Measurements from ENCODE around the gene DPY19L1.
"Not testable (repeated sequence)": the region's sequence is repeated elsewhere in the genome, so short reads cannot be mapped to it uniquely, and the experiment has no call there.

DPY19L1 gene

GRCh38 chr7:34988442-34989125 is 48.7 kb downstream of the DPY19L1 start:
- not testable (repeated sequence) for H3K27me3 ChIP-seq (ENCODE audit: insufficient read depth, low read length); H2AFZ ChIP-seq (ENCODE audit: low read length, unreplicated experiment); H3K27ac ChIP-seq (ENCODE audit: low read depth, low read length); H3K36me3 ChIP-seq (ENCODE audit: insufficient read depth, low read length); H3K79me2 ChIP-seq (ENCODE audit: control insufficient read depth, insufficient read depth, low read length, unreplicated experiment); H3K4me3 ChIP-seq (ENCODE audit: low read depth, low read length)
- H3K4me1 ChIP-seq (ENCODE audit: control insufficient read depth, insufficient read depth, low read length, unreplicated experiment), result peaks cover 16% of the 10 kb centered on the region

GRCh38 chr7:34985155-34985554 is 52.1 kb downstream of the DPY19L1 start:
- H3K79me2 ChIP-seq (ENCODE audit: control insufficient read depth, insufficient read depth, low read length, unreplicated experiment); H3K27ac ChIP-seq (ENCODE audit: low read depth, low read length); H2AFZ ChIP-seq (ENCODE audit: low read length, unreplicated experiment); H3K4me1 ChIP-seq (ENCODE audit: control insufficient read depth, insufficient read depth, low read length, unreplicated experiment); H3K27me3 ChIP-seq (ENCODE audit: insufficient read depth, low read length); H3K36me3 ChIP-seq (ENCODE audit: insufficient read depth, low read length); H3K4me3 ChIP-seq (ENCODE audit: low read depth, low read length): not testable (repeated sequence)

DNA sequence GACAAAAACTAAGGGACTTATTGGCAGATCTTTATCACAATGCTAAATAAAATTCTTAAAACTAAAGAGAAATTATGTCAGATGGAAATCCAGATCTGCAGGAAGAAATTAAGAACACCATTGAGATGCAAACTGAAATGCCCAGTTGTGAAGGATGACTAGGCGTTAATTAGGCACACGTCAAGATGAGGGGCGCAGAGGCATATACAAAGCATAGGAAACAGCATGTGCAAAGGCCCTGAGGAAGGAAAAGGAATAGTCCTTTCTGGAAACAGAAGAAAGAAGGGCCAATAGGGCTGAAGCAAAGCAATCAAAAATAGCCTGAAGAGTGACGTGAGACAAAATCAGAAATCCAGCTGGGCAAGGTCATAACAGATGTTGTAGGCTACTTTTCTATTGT is 53.1 kb downstream of the DPY19L1 start:
- not testable (repeated sequence) for H3K4me3 ChIP-seq (ENCODE audit: low read depth, low read length); H3K4me1 ChIP-seq (ENCODE audit: control insufficient read depth, insufficient read depth, low read length, unreplicated experiment); H3K27me3 ChIP-seq (ENCODE audit: insufficient read depth, low read length); H2AFZ ChIP-seq (ENCODE audit: low read length, unreplicated experiment); H3K27ac ChIP-seq (ENCODE audit: low read depth, low read length); H3K79me2 ChIP-seq (ENCODE audit: control insufficient read depth, insufficient read depth, low read length, unreplicated experiment); H3K36me3 ChIP-seq (ENCODE audit: insufficient read depth, low read length)

- no peaks in the 10 kb centered on the region for H3K79me2 ChIP-seq (ENCODE audit: control insufficient read depth, insufficient read depth, low read length, unreplicated experiment)
- no peak overlapping the region for H3K27ac ChIP-seq (ENCODE audit: low read depth, low read length)
- H3K27me3 ChIP-seq (ENCODE audit: insufficient read depth, low read length), result no peaks in the 10 kb centered on the region
- no peak overlapping the region for H3K4me3 ChIP-seq (ENCODE audit: low read depth, low read length)
- H2AFZ ChIP-seq (ENCODE audit: low read length, unreplicated experiment), result no peak overlapping the region
- no peaks in the 10 kb centered on the region for H3K4me1 ChIP-seq (ENCODE audit: control insufficient read depth, insufficient read depth, low read length, unreplicated experiment)
- H3K36me3 ChIP-seq (ENCODE audit: insufficient read depth, low read length), result no peaks in the 10 kb centered on the region
Measured at GRCh38 chr7:34982371-34983019, 54.8 kb downstream of the DPY19L1 start.

DNA sequence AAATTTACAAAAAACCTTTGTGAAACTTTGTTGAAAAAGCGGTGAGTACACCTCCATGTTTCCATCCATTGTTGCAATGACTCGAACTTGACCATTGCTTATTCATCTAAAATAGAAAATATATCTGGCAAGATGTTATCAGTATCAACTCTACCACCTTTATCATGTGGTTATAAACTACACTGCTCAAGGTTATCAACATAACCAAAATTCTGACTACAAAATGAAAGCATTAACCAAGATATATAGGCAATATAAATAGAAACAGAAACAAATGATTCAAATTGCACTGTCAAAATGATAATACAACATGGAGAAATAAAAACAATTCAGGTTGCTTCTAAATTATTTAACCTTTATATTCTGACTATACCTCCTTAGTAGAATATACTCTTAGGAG is 58.2 kb downstream of the DPY19L1 start:
- H3K4me1 ChIP-seq (ENCODE audit: control insufficient read depth, insufficient read depth, low read length, unreplicated experiment); H2AFZ ChIP-seq (ENCODE audit: low read length, unreplicated experiment); H3K36me3 ChIP-seq (ENCODE audit: insufficient read depth, low read length); H3K27me3 ChIP-seq (ENCODE audit: insufficient read depth, low read length); H3K79me2 ChIP-seq (ENCODE audit: control insufficient read depth, insufficient read depth, low read length, unreplicated experiment); H3K27ac ChIP-seq (ENCODE audit: low read depth, low read length); H3K4me3 ChIP-seq (ENCODE audit: low read depth, low read length): not testable (repeated sequence)

DNA sequence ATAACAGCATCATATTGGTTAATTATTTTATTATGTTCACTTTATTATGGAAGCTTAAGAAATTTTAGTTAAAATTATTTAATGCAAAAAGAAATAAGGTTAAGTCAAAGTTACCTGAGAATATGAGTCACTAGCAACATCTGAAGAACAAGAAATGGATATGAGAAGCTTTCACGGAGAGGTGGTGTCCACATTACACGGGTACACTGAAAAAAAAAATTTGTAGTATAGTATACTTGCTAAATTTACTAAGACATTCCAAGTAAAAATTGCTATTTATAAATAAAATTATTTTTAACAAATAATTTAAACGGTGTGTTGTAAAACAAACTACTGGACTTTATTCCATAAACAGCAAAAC is 63.9 kb downstream of the DPY19L1 start:
- Histone ChIP-seq H3K36me3 (ENCODE audit: insufficient read depth, low read length) (peaks cover 14% of the 10 kb centered on the region), H3K27me3 (ENCODE audit: insufficient read depth, low read length) (no peaks in the 10 kb centered on the region), H3K4me3 (ENCODE audit: low read depth, low read length) (no peak overlapping the region), H2AFZ (ENCODE audit: low read length, unreplicated experiment) (no peak overlapping the region), H3K4me1 (ENCODE audit: control insufficient read depth, insufficient read depth, low read length, unreplicated experiment) (no peaks in the 10 kb centered on the region), H3K79me2 (ENCODE audit: control insufficient read depth, insufficient read depth, low read length, unreplicated experiment) (no peaks in the 10 kb centered on the region), H3K27ac (ENCODE audit: low read depth, low read length) (no peak overlapping the region)

GRCh38 chr7:34972739-34973399 is 64.4 kb downstream of the DPY19L1 start:
- H2AFZ ChIP-seq (ENCODE audit: low read length, unreplicated experiment); H3K4me3 ChIP-seq (ENCODE audit: low read depth, low read length); H3K27ac ChIP-seq (ENCODE audit: low read depth, low read length): not testable (repeated sequence)

GRCh38 chr7:34967818-34968217 is 69.5 kb downstream of the DPY19L1 start:
- H3K27me3 ChIP-seq (ENCODE audit: insufficient read depth, low read length); H2AFZ ChIP-seq (ENCODE audit: low read length, unreplicated experiment); H3K4me1 ChIP-seq (ENCODE audit: control insufficient read depth, insufficient read depth, low read length, unreplicated experiment); H3K27ac ChIP-seq (ENCODE audit: low read depth, low read length); H3K79me2 ChIP-seq (ENCODE audit: control insufficient read depth, insufficient read depth, low read length, unreplicated experiment); H3K4me3 ChIP-seq (ENCODE audit: low read depth, low read length): not testable (repeated sequence)
- H3K36me3 ChIP-seq (ENCODE audit: insufficient read depth, low read length), result peaks cover 15% of the 10 kb centered on the region

More at GRCh38 chr7:34972739-34973399, 64.4 kb downstream of the DPY19L1 start:
- H3K4me1 ChIP-seq (ENCODE audit: control insufficient read depth, insufficient read depth, low read length, unreplicated experiment); H3K79me2 ChIP-seq (ENCODE audit: control insufficient read depth, insufficient read depth, low read length, unreplicated experiment); H3K27me3 ChIP-seq (ENCODE audit: insufficient read depth, low read length): not testable (repeated sequence)
- H3K36me3 ChIP-seq (ENCODE audit: insufficient read depth, low read length), result peaks cover 14% of the 10 kb centered on the region

DNA sequence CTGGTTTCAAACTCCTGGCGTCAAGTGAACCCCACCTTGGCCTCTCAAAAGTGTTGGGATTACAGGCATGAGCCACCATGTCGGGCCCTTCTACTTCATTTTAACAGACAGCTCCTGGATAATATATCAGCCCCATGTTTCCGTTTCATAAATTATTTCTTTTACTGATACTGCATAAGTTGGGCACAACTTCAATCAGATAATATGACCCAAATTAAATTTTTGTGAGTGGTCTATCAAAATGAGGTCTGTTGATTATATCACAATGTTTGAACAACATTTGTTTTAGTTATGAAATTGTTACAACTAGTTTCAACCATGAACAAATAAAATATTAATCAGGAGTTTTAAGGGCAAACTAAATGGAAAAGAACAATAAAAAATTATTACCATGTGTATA is 70.8 kb downstream of the DPY19L1 start:
- not testable (repeated sequence) for H3K4me3 ChIP-seq (ENCODE audit: low read depth, low read length); H3K79me2 ChIP-seq (ENCODE audit: control insufficient read depth, insufficient read depth, low read length, unreplicated experiment); H2AFZ ChIP-seq (ENCODE audit: low read length, unreplicated experiment); H3K4me1 ChIP-seq (ENCODE audit: control insufficient read depth, insufficient read depth, low read length, unreplicated experiment); H3K27me3 ChIP-seq (ENCODE audit: insufficient read depth, low read length); H3K27ac ChIP-seq (ENCODE audit: low read depth, low read length)
- peaks cover 11% of the 10 kb centered on the region for H3K36me3 ChIP-seq (ENCODE audit: insufficient read depth, low read length)

- Histone ChIP-seq H3K79me2 (ENCODE audit: control insufficient read depth, insufficient read depth, low read length, unreplicated experiment) (no peaks in the 10 kb centered on the region), H3K27ac (ENCODE audit: low read depth, low read length) (no peak overlapping the region), H3K4me1 (ENCODE audit: control insufficient read depth, insufficient read depth, low read length, unreplicated experiment) (no peaks in the 10 kb centered on the region), H2AFZ (ENCODE audit: low read length, unreplicated experiment) (no peak overlapping the region), H3K4me3 (ENCODE audit: low read depth, low read length) (no peak overlapping the region), H3K36me3 (ENCODE audit: insufficient read depth, low read length) (no peaks in the 10 kb centered on the region), H3K27me3 (ENCODE audit: insufficient read depth, low read length) (no peaks in the 10 kb centered on the region)
Measured at GRCh38 chr7:34958021-34958420, 79.3 kb downstream of the DPY19L1 start.

GRCh38 chr7:34952822-34953221 is 84.5 kb downstream of the DPY19L1 start:
- Histone ChIP-seq H3K4me3 (ENCODE audit: low read depth, low read length) (no peak overlapping the region), H3K79me2 (ENCODE audit: control insufficient read depth, insufficient read depth, low read length, unreplicated experiment) (no peaks in the 10 kb centered on the region), H3K27ac (ENCODE audit: low read depth, low read length) (no peak overlapping the region), H2AFZ (ENCODE audit: low read length, unreplicated experiment) (no peak overlapping the region), H3K4me1 (ENCODE audit: control insufficient read depth, insufficient read depth, low read length, unreplicated experiment) (no peaks in the 10 kb centered on the region), H3K27me3 (ENCODE audit: insufficient read depth, low read length) (no peaks in the 10 kb centered on the region), H3K36me3 (ENCODE audit: insufficient read depth, low read length) (no peaks in the 10 kb centered on the region)

Data from ACC112 (cell line).